Body of pancreas (tissue), 4 donors: ENCODE results near the gene NEO1.

Experiments
- POLR2A ChIP-seq, 3 donors: fragments of 450-650 bp; IDR thresholded peaks; one replicate each; pipeline ENCODE4 v1.6.1; 2016; ENCODE audit warnings: antibody characterized with exemption in 3 of 3, mild to moderate bottlenecking in 2 of 3
- TF ChIP-seq, protein P1 (sequence below), 7 experiments: fragments of 450-650 bp in 4 of 7; fragments of 200-600 bp in 3 of 7; sonication (generic) in 3 of 7; IDR thresholded peaks; one replicate each; pipeline ENCODE4 v1.5.1; 2016 to 2019; ENCODE audit warnings: antibody characterized with exemption in 7 of 7

DNA sequence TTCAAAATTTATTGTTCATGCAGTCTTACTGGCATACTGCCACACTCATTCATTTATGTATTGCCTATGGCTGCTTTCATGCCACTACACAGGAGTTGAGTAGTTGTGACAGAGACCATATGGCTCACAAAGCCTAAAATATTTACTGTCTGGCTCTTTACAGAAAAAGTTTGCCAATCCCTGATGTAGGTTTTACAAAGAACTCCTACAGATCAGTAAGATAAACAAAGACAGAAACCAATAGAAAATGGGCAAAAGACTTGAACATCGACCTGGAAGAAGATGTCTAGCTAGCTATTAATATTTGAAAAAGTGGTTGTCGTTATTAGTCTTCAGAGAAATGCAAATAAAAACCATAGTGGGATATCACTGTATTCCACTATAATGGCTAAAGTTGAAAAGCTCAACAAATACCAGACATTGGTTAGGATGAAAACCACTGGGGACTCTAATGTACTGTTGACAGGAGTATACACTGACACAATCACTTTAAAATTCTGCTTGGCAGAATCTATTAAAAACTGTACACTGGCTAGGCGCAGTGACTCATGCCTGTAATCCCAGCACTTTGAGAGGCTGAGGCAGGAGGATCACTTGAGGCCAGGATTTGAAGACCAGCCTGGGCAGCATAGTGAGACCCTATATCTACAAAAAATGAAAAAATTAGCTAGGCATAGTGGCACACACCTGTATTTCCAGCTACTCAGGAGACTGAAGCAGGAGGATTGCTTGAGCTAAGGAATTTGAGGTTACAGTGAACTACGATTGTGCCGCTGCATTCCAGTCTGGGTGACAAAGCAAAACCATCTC is 87.7 kb downstream of the NEO1 start:
- TF ChIP-seq, protein P1, sequence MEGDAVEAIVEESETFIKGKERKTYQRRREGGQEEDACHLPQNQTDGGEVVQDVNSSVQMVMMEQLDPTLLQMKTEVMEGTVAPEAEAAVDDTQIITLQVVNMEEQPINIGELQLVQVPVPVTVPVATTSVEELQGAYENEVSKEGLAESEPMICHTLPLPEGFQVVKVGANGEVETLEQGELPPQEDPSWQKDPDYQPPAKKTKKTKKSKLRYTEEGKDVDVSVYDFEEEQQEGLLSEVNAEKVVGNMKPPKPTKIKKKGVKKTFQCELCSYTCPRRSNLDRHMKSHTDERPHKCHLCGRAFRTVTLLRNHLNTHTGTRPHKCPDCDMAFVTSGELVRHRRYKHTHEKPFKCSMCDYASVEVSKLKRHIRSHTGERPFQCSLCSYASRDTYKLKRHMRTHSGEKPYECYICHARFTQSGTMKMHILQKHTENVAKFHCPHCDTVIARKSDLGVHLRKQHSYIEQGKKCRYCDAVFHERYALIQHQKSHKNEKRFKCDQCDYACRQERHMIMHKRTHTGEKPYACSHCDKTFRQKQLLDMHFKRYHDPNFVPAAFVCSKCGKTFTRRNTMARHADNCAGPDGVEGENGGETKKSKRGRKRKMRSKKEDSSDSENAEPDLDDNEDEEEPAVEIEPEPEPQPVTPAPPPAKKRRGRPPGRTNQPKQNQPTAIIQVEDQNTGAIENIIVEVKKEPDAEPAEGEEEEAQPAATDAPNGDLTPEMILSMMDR (IDR thresholded peaks at IDR 0.05) = no peak
- no peak for TF ChIP-seq POLR2A (IDR thresholded peaks at IDR 0.05)
